ENCODE measurements around the gene HLA-DQB1.
"Not testable (repeated sequence)": the region's sequence is repeated elsewhere in the genome, so short reads cannot be mapped to it uniquely, and the experiment has no call there.

Gene HLA-DQB1

DNA sequence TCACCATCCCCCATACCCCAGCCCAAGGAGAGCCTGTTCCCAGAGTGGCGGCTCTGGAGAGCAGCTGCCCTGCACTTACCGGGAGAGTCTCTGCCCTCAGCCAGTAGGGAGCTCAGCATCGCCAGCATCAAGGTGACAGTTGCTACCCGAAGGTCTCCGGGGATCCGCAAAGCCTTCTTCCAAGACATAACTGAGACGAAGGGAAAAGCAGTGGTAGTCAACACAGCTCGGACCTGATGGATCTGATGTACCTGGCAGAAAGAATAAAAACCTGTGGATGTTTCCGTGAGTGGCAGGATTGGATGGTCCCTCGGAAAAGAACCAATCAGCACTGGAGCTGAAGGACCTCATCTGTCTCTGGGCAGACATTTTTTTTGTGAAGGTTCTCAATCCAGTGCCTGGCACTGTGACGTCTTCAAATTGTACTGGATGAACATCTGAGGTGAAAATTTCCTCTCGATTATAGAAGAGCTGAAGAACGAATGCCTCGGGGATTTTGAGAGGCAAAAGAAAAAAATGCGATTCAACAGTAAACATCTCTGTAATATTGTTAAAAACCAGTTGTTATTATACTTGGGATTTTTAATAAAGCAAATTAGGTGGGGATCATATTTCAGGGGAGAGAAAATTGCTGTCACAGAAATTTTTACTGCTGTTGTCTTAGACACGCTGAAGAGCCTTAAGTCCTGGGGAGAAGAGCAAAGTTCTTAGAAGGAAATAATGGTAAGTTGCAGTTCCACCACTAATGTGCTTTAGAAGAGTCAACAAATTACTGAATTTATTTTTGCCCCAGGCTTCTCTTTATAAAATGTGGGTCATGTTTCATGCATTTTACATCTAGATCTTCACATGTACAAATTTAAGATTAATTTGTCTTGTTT lies at the start of gene HLA-DQB1:
HLA-DQB1 (minus strand) TSS at position 238 of the 881 bp plus-strand sequence; CDS start at position 188, 50 bp downstream.
- Histone ChIP-seq H3K4me3 (ENCODE audit: low read length in 2 of 2) (peak within 1 kb of the TSS in 1 of 2 donors; percentile 8), H3K9me3 (ENCODE audit: control insufficient read depth in 2 of 2, low read length in 2 of 2) (peaks cover 0 to 3% of the 10 kb centered on the region in 2 donors), H3K27me3 (ENCODE audit: control insufficient read depth in 1 of 2, insufficient read depth in 2 of 2, low read length in 2 of 2) (peaks cover 5 to 7% of the 10 kb centered on the region in 2 donors), H3K36me3 (ENCODE audit: control insufficient read depth in 2 of 2, insufficient read depth in 2 of 2, low read length in 2 of 2) (no peaks in the 10 kb centered on the region), H3K27ac (ENCODE audit: low read length) (no peak within 1 kb of the TSS), H3K4me1 (ENCODE audit: control insufficient read depth, insufficient read depth, low read length) (no peaks in the 10 kb centered on the region), H3K9ac (ENCODE audit: low read length in 2 of 2) (no peak within 1 kb of the TSS)

DNA sequence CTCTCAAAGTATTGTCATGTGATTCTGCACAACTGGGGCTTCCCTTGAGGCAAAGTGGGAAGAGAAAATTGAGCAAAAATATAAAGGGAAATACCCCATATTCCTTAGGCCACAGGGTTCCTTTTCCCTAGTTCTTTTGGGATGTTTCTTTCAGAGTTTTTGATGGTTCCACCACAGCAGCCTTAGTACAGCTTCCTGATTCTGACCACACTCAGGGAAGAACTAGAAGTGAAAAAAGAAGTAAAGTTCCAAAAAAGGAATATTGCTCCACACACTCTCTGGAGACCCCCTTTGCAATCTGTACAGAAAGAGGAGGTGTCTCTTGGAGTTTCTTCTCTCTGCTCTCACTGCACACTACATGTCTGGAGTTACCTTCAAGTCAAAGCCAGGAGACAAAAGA lies 46.8 kb upstream of the HLA-DQB1 start:
- Histone ChIP-seq H3K36me3 (ENCODE audit: control insufficient read depth in 2 of 2, insufficient read depth in 2 of 2, low read length in 2 of 2) (no peaks in the 10 kb centered on the region), H3K27me3 (ENCODE audit: control insufficient read depth in 1 of 2, insufficient read depth in 2 of 2, low read length in 2 of 2) (peaks cover 0 to 2% of the 10 kb centered on the region in 2 donors), H3K4me1 (ENCODE audit: control insufficient read depth, insufficient read depth, low read length) (no peaks in the 10 kb centered on the region), H3K27ac (ENCODE audit: low read length) (no peak overlapping the region), H3K9ac (ENCODE audit: low read length in 2 of 2) (no peak overlapping the region), H3K9me3 (ENCODE audit: control insufficient read depth in 2 of 2, low read length in 2 of 2) (no peaks in the 10 kb centered on the region), H3K4me3 (ENCODE audit: low read length in 2 of 2) (no peak overlapping the region)

DNA sequence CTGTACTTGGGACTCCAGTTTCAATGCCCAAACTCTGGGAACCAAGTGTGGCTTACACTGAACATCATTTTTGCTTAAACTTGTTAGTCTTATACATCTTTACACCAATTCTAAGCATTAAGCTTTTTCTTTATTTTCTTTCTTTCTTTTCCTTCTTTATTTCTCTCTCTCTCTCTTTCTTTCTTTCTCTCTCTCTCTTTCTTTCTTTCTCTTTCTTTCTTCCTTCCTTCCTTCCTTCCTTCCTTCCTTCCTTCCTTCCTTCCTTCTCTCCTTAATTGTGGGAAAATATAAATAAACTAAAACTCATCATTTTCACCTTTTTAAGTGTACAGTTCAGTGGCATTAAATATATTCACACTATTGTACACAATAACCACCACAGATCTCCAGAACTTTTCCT lies 43.2 kb upstream of the HLA-DQB1 start:
- no peak overlapping the region for H3K27ac ChIP-seq (ENCODE audit: low read length)
- no peaks in the 10 kb centered on the region for H3K9me3 ChIP-seq (ENCODE audit: control insufficient read depth in 2 of 2, low read length in 2 of 2)
- H3K27me3 ChIP-seq (ENCODE audit: control insufficient read depth in 1 of 2, insufficient read depth in 2 of 2, low read length in 2 of 2), result no peaks in the 10 kb centered on the region
- H3K9ac ChIP-seq (ENCODE audit: low read length in 2 of 2), result no peak overlapping the region
- H3K36me3 ChIP-seq (ENCODE audit: control insufficient read depth in 2 of 2, insufficient read depth in 2 of 2, low read length in 2 of 2), result no peaks in the 10 kb centered on the region
- no peaks in the 10 kb centered on the region for H3K4me1 ChIP-seq (ENCODE audit: control insufficient read depth, insufficient read depth, low read length)
- H3K4me3 ChIP-seq (ENCODE audit: low read length in 2 of 2), result no peak overlapping the region

DNA sequence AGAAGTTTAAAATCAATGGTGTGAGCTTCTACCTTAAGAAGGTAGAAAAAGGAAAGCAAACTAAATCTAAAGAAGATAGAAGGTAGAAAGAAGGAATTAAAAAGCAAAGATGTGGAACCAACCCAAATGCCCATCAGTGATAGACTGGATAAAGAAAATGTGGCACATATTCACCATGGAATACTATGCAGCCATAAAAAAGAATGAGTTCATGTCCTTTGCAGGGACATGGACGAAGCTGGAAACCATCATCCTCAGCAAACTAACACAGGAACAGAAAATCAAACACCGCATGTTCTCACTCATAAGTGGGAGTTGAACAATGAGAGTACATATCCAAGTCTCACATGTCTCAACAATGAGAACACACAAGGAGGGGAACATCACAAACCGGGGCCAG lies 38.7 kb upstream of the HLA-DQB1 start:
- H3K27ac ChIP-seq (ENCODE audit: low read length); H3K36me3 ChIP-seq (ENCODE audit: control insufficient read depth in 2 of 2, insufficient read depth in 2 of 2, low read length in 2 of 2); H3K9me3 ChIP-seq (ENCODE audit: control insufficient read depth in 2 of 2, low read length in 2 of 2); H3K4me1 ChIP-seq (ENCODE audit: control insufficient read depth, insufficient read depth, low read length); H3K27me3 ChIP-seq (ENCODE audit: control insufficient read depth in 1 of 2, insufficient read depth in 2 of 2, low read length in 2 of 2); H3K4me3 ChIP-seq (ENCODE audit: low read length in 2 of 2); H3K9ac ChIP-seq (ENCODE audit: low read length in 2 of 2): not testable (repeated sequence)

DNA sequence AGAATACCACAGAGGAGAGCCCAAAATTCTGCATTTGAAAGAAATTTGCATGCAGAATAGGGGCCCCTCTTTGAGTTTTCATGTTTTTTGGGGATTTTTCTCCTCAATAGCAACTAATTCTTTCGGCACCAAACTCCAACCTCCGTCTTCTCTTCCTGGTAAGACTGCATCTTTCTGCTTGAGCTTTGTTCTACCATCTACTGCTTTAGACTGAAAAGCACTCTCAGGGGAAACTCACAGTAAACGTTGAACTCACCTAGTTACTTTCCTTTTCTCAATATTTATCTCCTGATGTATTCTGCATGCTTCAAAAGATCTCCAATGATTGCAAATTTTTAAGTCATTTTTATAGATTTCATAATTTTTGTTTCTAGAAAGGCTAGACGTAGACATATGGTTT lies 36.9 kb upstream of the HLA-DQB1 start:
- no peak overlapping the region for H3K9ac ChIP-seq (ENCODE audit: low read length in 2 of 2)
- no peak overlapping the region for H3K4me3 ChIP-seq (ENCODE audit: low read length in 2 of 2)
- H3K36me3 ChIP-seq (ENCODE audit: control insufficient read depth in 2 of 2, insufficient read depth in 2 of 2, low read length in 2 of 2), result no peaks in the 10 kb centered on the region
- H3K27me3 ChIP-seq (ENCODE audit: control insufficient read depth in 1 of 2, insufficient read depth in 2 of 2, low read length in 2 of 2), result peaks cover 5 to 6% of the 10 kb centered on the region in 2 donors
- no peaks in the 10 kb centered on the region for H3K9me3 ChIP-seq (ENCODE audit: control insufficient read depth in 2 of 2, low read length in 2 of 2)
- no peak overlapping the region for H3K27ac ChIP-seq (ENCODE audit: low read length)
- H3K4me1 ChIP-seq (ENCODE audit: control insufficient read depth, insufficient read depth, low read length), result no peaks in the 10 kb centered on the region

DNA sequence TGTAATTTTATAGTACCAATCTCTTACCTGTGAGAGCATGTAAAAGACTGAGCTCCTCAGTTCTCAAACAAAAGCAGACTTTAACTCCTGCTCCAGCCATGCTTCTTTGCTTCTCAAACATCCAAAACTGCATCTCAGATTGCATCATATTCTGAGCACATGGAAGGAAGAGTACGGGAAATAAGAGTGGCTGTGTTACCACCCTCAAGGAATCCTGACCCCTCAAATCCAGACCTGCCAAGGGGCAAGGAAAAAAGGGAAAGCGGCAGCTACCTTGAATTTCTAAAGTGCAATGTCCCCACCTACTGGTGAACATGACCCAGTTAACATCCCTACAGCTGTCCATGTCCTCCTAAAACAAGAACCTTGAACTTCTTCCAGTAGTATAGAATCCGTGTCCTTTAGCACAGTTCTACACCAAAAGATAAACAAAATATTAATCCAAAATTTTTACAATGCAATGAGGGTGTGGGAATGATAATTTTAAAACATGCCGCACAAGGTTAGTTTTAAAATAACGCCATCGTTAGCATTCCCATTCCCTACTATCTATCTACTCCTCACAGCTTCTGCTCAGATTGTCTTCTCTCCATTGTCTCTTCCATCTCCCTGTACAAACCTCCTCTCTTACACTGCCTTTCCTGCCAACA lies 34.1 kb upstream of the HLA-DQB1 start:
- Histone ChIP-seq H3K27me3 (ENCODE audit: control insufficient read depth in 1 of 2, insufficient read depth in 2 of 2, low read length in 2 of 2) (peaks cover 6 to 8% of the 10 kb centered on the region in 2 donors), H3K27ac (ENCODE audit: low read length) (no peak overlapping the region), H3K9me3 (ENCODE audit: control insufficient read depth in 2 of 2, low read length in 2 of 2) (no peaks in the 10 kb centered on the region), H3K36me3 (ENCODE audit: control insufficient read depth in 2 of 2, insufficient read depth in 2 of 2, low read length in 2 of 2) (no peaks in the 10 kb centered on the region), H3K4me1 (ENCODE audit: control insufficient read depth, insufficient read depth, low read length) (no peaks in the 10 kb centered on the region), H3K9ac (ENCODE audit: low read length in 2 of 2) (no peak overlapping the region), H3K4me3 (ENCODE audit: low read length in 2 of 2) (no peak overlapping the region)

DNA sequence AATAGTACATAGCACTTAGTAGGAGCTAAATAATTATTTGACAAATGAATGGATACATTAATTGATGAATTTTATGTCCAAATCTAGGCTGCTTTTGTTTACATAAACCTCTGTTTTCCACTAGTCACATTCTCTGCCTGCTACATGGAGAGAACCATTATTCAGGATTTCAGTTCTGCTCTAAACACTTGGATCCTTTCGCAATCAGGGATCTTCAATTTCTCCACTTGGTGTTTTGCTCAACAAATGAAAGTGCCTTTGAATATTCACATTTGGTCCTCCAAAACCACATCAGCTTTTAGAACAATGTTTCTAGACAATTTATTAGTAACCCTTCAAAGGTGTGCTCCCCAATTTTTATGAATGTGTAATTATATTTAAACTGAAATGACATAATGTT lies 30.6 kb upstream of the HLA-DQB1 start:
- Histone ChIP-seq H3K27me3 (ENCODE audit: control insufficient read depth in 1 of 2, insufficient read depth in 2 of 2, low read length in 2 of 2) (peaks cover 3 to 4% of the 10 kb centered on the region in 2 donors), H3K36me3 (ENCODE audit: control insufficient read depth in 2 of 2, insufficient read depth in 2 of 2, low read length in 2 of 2) (no peaks in the 10 kb centered on the region), H3K9ac (ENCODE audit: low read length in 2 of 2) (no peak overlapping the region), H3K4me3 (ENCODE audit: low read length in 2 of 2) (no peak overlapping the region), H3K9me3 (ENCODE audit: control insufficient read depth in 2 of 2, low read length in 2 of 2) (peaks cover 0 to 2% of the 10 kb centered on the region in 2 donors), H3K4me1 (ENCODE audit: control insufficient read depth, insufficient read depth, low read length) (no peaks in the 10 kb centered on the region), H3K27ac (ENCODE audit: low read length) (no peak overlapping the region)

DNA sequence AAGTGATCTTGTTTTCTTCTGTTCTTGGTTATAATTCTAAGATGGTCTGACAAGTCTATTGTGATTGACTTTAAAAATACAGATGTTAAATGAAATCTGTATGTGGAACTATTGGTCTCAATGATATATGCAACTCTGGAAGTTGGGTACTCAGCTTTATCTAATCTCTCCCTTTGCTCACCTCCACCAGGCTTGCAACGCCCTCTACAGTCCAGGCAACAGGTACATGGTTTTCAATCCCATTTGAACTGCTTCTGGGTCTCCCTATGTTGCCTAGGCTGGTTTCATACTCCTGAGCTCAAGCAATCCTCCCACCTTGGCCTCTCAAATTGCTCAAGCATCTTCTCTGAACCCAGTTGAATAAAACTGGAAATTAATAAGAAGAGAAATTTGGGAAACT lies 25.6 kb upstream of the HLA-DQB1 start:
- Histone ChIP-seq H3K4me3 (ENCODE audit: low read length in 2 of 2) (no peak overlapping the region), H3K9me3 (ENCODE audit: control insufficient read depth in 2 of 2, low read length in 2 of 2) (peaks cover 0 to 2% of the 10 kb centered on the region in 2 donors), H3K27ac (ENCODE audit: low read length) (no peak overlapping the region), H3K27me3 (ENCODE audit: control insufficient read depth in 1 of 2, insufficient read depth in 2 of 2, low read length in 2 of 2) (no peaks in the 10 kb centered on the region), H3K9ac (ENCODE audit: low read length in 2 of 2) (no peak overlapping the region), H3K4me1 (ENCODE audit: control insufficient read depth, insufficient read depth, low read length) (no peaks in the 10 kb centered on the region), H3K36me3 (ENCODE audit: control insufficient read depth in 2 of 2, insufficient read depth in 2 of 2, low read length in 2 of 2) (no peaks in the 10 kb centered on the region)

DNA sequence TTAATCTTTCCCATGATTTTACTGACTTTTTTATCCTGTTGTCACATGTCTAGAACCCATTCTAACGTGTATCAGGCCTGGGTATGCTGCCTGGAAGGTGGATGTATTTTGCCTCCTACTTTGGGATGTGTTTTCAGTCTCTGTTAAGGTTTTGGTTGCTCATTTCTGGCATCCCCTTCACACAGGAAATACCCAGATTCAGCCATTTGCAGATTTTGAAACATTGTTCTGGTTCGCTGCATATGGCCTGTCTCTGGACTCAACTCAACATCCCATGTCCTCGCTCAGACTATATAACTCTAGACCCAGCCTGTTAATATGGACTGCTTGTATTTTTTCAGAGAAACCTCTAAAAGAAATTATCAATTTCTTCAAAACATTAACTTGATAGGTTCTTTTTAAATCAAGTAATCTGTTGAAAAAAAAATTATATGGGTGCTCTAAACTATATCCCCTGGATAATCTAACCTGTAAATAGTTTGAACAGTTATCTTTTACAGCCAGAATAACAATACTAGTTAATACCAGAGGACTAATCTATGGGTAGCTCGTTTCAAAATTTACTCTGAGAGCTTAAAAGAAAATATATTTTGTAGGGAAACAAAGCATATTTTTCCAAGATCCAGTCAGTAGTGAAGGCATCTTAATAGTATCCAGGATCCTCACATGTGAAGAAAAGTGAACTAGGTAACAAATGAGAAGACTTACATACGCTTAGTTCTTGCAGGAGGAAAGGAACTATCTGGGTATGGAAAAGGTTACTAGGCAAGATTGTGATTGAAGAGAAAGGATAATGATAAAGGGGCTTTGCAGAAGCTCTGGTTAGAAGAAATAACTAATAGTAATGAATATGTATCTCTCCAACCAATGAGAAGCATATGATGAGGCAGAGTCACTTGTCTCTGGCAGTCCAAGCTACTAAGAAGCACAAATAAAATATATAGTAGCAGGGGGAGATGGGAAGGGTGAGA lies 23.4 kb upstream of the HLA-DQB1 start:
- Histone ChIP-seq H3K36me3 (ENCODE audit: control insufficient read depth in 2 of 2, insufficient read depth in 2 of 2, low read length in 2 of 2) (no peaks in the 10 kb centered on the region), H3K27me3 (ENCODE audit: control insufficient read depth in 1 of 2, insufficient read depth in 2 of 2, low read length in 2 of 2) (peaks cover 0 to 3% of the 10 kb centered on the region in 2 donors), H3K4me1 (ENCODE audit: control insufficient read depth, insufficient read depth, low read length) (no peaks in the 10 kb centered on the region), H3K9ac (ENCODE audit: low read length in 2 of 2) (no peak overlapping the region), H3K27ac (ENCODE audit: low read length) (no peak overlapping the region), H3K9me3 (ENCODE audit: control insufficient read depth in 2 of 2, low read length in 2 of 2) (peaks cover 0 to 2% of the 10 kb centered on the region in 2 donors), H3K4me3 (ENCODE audit: low read length in 2 of 2) (no peak overlapping the region)

DNA sequence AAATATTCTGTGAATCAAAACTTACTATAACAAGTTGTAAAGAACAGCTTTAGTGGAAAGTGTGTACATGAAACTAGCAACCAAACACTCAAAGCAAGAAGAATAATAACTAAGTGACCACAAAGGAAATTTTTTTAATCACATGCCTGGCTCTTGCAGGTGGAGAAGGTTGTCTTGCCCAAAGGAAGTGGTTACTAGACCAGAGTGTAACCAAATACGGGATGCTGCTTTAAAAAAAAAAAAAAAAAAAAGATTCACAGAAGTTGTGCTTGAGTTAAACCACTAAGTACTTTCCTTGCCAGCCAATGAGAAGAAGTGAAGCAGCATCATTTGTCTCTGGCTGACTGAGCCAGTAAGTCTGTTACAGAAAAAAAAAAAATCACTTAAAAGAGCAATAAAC lies 19.1 kb upstream of the HLA-DQB1 start:
- no peaks in the 10 kb centered on the region for H3K9me3 ChIP-seq (ENCODE audit: control insufficient read depth in 2 of 2, low read length in 2 of 2)
- no peak overlapping the region for H3K27ac ChIP-seq (ENCODE audit: low read length)

More for the DNA sequence above, 19.1 kb upstream of the HLA-DQB1 start:
- no peak overlapping the region for H3K4me3 ChIP-seq (ENCODE audit: low read length in 2 of 2)
- no peaks in the 10 kb centered on the region for H3K4me1 ChIP-seq (ENCODE audit: control insufficient read depth, insufficient read depth, low read length)
- no peaks in the 10 kb centered on the region for H3K36me3 ChIP-seq (ENCODE audit: control insufficient read depth in 2 of 2, insufficient read depth in 2 of 2, low read length in 2 of 2)
- H3K9ac ChIP-seq (ENCODE audit: low read length in 2 of 2), result no peak overlapping the region
- peaks cover 0 to 10% of the 10 kb centered on the region in 2 donors for H3K27me3 ChIP-seq (ENCODE audit: control insufficient read depth in 1 of 2, insufficient read depth in 2 of 2, low read length in 2 of 2)

Data from stomach smooth muscle (tissue), 2 donors.